Measurements from ENCODE around the gene ENTPD5.
"Not testable (repeated sequence)": the region's sequence is repeated elsewhere in the genome, so short reads cannot be mapped to it uniquely, and the experiment has no call there.

ENTPD5 gene

GRCh38 chr14:74018586-74019407, at the start of gene ENTPD5, which contains the start of gene BBOF1:
Gene ENTPD5 (minus strand): TSS chr14:74019288. CDS start chr14:73988102, 31,186 bp downstream.
Gene BBOF1 (plus strand): TSS chr14:74019349. CDS start chr14:74019479, 130 bp downstream.
- peak; percentile 77 for DNase-seq

GRCh38 chr14:74065746-74066575, 46.9 kb upstream of the ENTPD5 start:
- DNase-seq: no peak

GRCh38 chr14:74064883-74065282, 45.8 kb upstream of the ENTPD5 start:
- DNase-seq: no peak

GRCh38 chr14:74064426-74064825, 45.3 kb upstream of the ENTPD5 start:
- no peak for DNase-seq

GRCh38 chr14:74062809-74063150, 43.7 kb upstream of the ENTPD5 start:
- DNase-seq: no peak

GRCh38 chr14:74049876-74050495, 30.9 kb upstream of the ENTPD5 start:
- DNase-seq: no peak

- no peak for DNase-seq
Observed at GRCh38 chr14:74048281-74048680, 29.2 kb upstream of the ENTPD5 start.

- DNase-seq: no peak
Observed at GRCh38 chr14:74045522-74045921, 26.4 kb upstream of the ENTPD5 start.

- DNase-seq: no peak
Observed at GRCh38 chr14:74042296-74042695, 23.2 kb upstream of the ENTPD5 start.

GRCh38 chr14:74038020-74038859, 19.2 kb upstream of the ENTPD5 start:
- DNase-seq: peak; percentile 82

GRCh38 chr14:74035556-74035955, 16.5 kb upstream of the ENTPD5 start:
- no peak for DNase-seq

- DNase-seq: no peak
Observed at GRCh38 chr14:74034572-74034971, 15.5 kb upstream of the ENTPD5 start.

GRCh38 chr14:74029136-74029535, 10.0 kb upstream of the ENTPD5 start:
- no peak for DNase-seq

GRCh38 chr14:74022346-74022745, 3.3 kb upstream of the ENTPD5 start:
- DNase-seq: no peak

GRCh38 chr14:74019408-74020137, 485 bp upstream of the ENTPD5 start:
- no peak for DNase-seq

- peak; percentile 39 for DNase-seq
Observed at GRCh38 chr14:74018174-74018585, 908 bp downstream of the ENTPD5 start.

GRCh38 chr14:74015963-74016362, 3.1 kb downstream of the ENTPD5 start:
- DNase-seq: no peak

- no peak for DNase-seq
Observed at GRCh38 chr14:74015176-74015575, 3.9 kb downstream of the ENTPD5 start.

GRCh38 chr14:74014299-74014698, 4.8 kb downstream of the ENTPD5 start:
- no peak for DNase-seq

GRCh38 chr14:74008843-74009499, 10.1 kb downstream of the ENTPD5 start:
- no peak for DNase-seq

GRCh38 chr14:74005664-74006063, 13.4 kb downstream of the ENTPD5 start:
- DNase-seq: not testable (repeated sequence)

Data from NCI-H2171 treated with DMSO at 0.1 percent for 48 hours (cell line).